Measurements from ENCODE around the gene MINK1. TPM values are rescaled to one million over a fixed set of nuclear protein-coding genes. Genes with fewer than 3 reads are reported as not detected.
"Not testable (repeated sequence)": the region's sequence is repeated elsewhere in the genome, so short reads cannot be mapped to it uniquely, and the experiment has no call there.

The MINK1 gene
- total and polyA plus RNA-seq, 9 donors = 37.6 to 177 (median 95.8) TPM

DNA sequence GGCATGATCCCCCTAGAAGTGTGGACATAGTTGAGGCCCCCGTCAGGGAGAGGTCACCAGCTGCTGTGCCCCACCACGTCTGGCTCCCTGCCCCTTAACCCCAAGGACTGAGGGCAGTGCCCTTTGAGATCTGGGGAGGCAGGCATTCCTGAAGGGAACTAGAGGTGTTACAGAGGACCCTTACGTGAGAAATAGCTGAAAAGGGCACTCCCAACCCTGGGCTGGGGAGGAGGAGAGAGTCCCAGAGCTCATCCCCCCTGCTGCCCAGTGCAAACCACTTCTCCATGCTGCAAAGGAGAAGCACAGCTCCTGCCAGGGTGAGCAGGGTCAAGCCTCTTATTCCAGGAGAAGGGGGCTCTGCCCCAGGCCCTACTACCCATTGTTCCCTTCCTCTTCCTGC is 10.3 kb upstream of the MINK1 start:
- WGBS, 3 donors = 55 to 60% (median 59%) methylated on average over 3 of the region's 3 CpGs
- no peak for DNase-seq
- TF ChIP-seq, protein P1, sequence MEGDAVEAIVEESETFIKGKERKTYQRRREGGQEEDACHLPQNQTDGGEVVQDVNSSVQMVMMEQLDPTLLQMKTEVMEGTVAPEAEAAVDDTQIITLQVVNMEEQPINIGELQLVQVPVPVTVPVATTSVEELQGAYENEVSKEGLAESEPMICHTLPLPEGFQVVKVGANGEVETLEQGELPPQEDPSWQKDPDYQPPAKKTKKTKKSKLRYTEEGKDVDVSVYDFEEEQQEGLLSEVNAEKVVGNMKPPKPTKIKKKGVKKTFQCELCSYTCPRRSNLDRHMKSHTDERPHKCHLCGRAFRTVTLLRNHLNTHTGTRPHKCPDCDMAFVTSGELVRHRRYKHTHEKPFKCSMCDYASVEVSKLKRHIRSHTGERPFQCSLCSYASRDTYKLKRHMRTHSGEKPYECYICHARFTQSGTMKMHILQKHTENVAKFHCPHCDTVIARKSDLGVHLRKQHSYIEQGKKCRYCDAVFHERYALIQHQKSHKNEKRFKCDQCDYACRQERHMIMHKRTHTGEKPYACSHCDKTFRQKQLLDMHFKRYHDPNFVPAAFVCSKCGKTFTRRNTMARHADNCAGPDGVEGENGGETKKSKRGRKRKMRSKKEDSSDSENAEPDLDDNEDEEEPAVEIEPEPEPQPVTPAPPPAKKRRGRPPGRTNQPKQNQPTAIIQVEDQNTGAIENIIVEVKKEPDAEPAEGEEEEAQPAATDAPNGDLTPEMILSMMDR (IDR thresholded peaks at IDR 0.05) = no peak
- no peak for TF ChIP-seq POLR2A (IDR thresholded peaks at IDR 0.05)
- TF ChIP-seq EP300 (IDR thresholded peaks at IDR 0.05) = no peak
- Histone ChIP-seq H3K4me1 (ENCODE audit: insufficient read depth) (no peaks in the 10 kb centered on the region), H3K27ac (no peak overlapping the region), H3K27me3 (no peaks in the 10 kb centered on the region), H3K36me3 (no peaks in the 10 kb centered on the region), H3K4me3 (no peak overlapping the region), H3K9me3 (no peaks in the 10 kb centered on the region)
- intact Hi-C loops (cut with DNase I) = no loop called here

DNA sequence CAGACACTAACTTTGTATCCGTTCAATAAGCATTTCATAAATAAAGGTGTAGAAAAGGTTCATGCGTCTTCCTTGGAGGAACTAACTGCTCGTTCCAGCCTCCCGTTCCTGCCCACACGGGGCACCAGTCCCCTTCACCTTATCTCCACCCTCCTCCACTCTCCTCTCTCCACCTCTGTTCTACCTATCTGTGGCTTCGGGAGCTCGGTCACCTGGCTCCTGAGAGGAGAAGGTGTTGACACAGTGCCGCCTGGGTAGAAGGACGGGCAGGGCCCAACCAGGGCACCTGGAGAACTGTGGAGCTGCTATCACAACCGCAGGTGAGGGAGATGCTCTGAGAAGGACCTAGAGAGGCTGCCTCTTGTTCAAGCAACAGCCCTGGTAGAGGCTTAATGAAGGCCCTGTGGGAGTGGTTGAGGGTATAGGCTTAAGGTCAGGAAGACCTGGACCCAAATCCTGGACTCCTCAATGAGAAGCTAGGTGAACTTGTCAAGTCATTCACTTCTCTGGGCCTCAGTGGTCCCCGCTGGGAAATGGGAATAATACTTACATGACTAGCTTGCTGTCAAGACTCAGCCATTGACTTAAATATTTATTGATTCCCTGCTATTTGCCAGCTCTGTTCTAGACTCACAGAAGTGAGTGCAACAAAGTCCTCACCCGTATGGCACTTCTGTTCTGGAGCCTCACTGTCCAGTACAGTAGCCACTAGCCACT is 9.6 kb upstream of the MINK1 start:
- Histone ChIP-seq H3K9me3 (no peaks in the 10 kb centered on the region), H3K4me3 (no peak overlapping the region), H3K4me1 (ENCODE audit: insufficient read depth) (no peaks in the 10 kb centered on the region), H3K27me3 (no peaks in the 10 kb centered on the region), H3K27ac (no peak overlapping the region), H3K36me3 (no peaks in the 10 kb centered on the region)
- TF ChIP-seq EP300 (IDR thresholded peaks at IDR 0.05) = no peak
- TF ChIP-seq, protein P1 (IDR thresholded peaks at IDR 0.05) = no peak
- TF ChIP-seq POLR2A (IDR thresholded peaks at IDR 0.05) = no peak
- intact Hi-C loops (cut with DNase I) = no loop called here
- DNase-seq = no peak
- WGBS, 3 donors = 63 to 68% (median 66%) methylated on average over 12 of the region's 12 CpGs

DNA sequence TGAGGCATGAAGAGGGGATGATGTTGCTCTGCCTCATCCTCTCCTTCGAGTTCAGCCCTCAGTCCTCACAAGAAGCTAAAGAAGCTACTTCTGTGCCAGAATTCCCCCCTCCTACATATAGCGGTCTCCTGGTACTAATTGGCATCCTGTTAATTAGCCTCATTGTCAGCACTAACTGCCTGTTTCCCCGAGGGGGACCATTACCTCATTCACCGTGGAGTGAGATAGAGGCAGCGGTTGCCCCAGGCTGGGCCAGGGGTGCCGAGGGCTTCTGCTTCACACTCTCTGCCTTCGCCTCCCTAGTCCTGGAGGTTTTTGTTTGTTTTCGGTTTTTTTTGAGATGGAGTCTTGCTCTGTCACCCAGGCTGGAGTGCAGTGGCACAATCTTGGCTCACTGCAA is 5.7 kb upstream of the MINK1 start:
- H3K9me3 ChIP-seq = no peaks in the 10 kb centered on the region
- no peaks in the 10 kb centered on the region for H3K27me3 ChIP-seq
- H3K4me1 ChIP-seq (ENCODE audit: insufficient read depth) = no peaks in the 10 kb centered on the region
- WGBS, 3 donors = 65 to 71% (median 68%) methylated on average over 8 of the region's 8 CpGs
- H3K36me3 ChIP-seq = no peaks in the 10 kb centered on the region
- intact Hi-C loops (cut with DNase I) = no loop called here
- DNase-seq = no peak
- TF ChIP-seq POLR2A (IDR thresholded peaks at IDR 0.05) (no peak), EP300 (IDR thresholded peaks at IDR 0.05) (no peak)
- TF ChIP-seq, protein P1 (IDR thresholded peaks at IDR 0.05) = no peak
- H3K4me3 ChIP-seq = no peak overlapping the region
- H3K27ac ChIP-seq = no peak overlapping the region

DNA sequence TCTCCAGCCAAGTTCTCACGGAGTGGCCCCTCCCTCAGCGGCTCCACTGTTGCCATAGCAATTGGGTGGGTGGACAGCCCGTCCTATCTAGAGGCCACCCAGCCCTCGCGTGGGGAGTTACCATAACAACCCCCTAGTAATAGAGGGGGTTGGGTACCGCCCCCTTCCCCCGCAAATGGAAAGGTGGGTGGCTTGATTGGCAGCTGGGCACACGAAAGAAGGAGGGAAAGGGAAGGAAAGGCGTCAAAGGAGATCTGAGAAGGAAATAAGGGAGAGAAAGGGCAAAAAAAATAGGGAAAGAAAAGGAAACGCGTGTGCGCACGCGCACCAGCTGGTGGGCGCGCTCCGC is 337 bp upstream of the MINK1 start:
- H3K4me1 ChIP-seq (ENCODE audit: insufficient read depth); intact Hi-C loops (cut with DNase I); H3K9me3 ChIP-seq; H3K36me3 ChIP-seq; DNase-seq; H3K27me3 ChIP-seq: not testable (repeated sequence)
- WGBS, 3 donors = 0% methylated on average over 11 to 15 of the region's 17 CpGs
- peak overlapping the region; percentile 81 for H3K4me3 ChIP-seq
- H3K27ac ChIP-seq = peak overlapping the region; percentile 96

DNA sequence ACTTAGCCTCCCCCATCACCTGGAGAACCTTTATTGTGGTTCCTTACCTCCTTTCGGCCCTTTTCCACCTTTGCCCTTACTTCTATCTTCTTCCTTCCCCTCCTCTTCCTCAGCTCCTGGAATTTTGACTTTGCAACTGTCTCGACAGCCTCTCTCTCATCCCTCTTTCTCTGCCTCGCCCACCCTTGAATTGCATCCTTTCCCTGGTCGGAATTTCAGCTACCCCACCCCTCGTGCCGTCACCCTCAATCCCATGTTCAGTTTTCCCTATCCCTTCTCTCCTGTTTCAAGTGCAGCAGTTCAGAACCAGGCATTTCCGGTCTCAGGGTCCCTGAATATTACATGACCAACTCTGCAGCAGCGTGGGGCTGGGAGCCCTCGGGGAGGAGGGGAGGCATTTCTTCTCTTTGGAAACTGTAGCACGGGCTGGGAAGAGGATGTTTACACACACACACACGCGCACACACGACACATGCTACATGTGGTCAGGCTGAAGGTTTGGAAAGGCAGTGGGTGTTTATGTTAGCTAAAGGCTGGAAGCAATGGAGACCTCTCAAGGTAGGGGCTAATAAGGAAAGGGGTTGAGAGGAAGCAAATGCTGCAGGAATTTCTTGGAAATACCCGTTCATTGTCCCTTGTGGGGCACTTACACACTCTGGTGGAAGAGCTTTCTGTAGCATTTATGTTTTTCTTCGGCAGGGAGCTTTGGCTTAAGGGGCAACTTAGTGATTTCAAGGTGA is 971 bp downstream of the MINK1 start:
- H3K27me3 ChIP-seq = no peaks in the 10 kb centered on the region
- no peaks in the 10 kb centered on the region for H3K9me3 ChIP-seq
- intact Hi-C loops (cut with DNase I) = no loop called here
- H3K4me3 ChIP-seq = peak overlapping the region; percentile 81
- peaks cover 16% of the 10 kb centered on the region for H3K4me1 ChIP-seq (ENCODE audit: insufficient read depth)
- 1 to 2% (median 1%) methylated on average over 15 of the region's 15 CpGs for WGBS, 3 donors
- peak overlapping the region; percentile 96 for H3K27ac ChIP-seq
- peak; percentile 38 to 55 (median 45) for DNase-seq
- TF ChIP-seq POLR2A (IDR thresholded peaks at IDR 0.05) = no peak
- TF ChIP-seq, protein P1 (IDR thresholded peaks at IDR 0.05) = no peak
- no peak for TF ChIP-seq EP300 (IDR thresholded peaks at IDR 0.05)
- no peaks in the 10 kb centered on the region for H3K36me3 ChIP-seq

Data from ovary (tissue), 9 donors.